Stimulated activated CD8-positive, alpha-beta memory T cell treated with anti-CD3 and anti-CD28 coated beads, Interleukin-7, amount 100 ng/mL, for 1 hour (primary cell): Measurements from ENCODE around the gene NME9.

ENCODE experiments used
- DNase-seq, 2 donors: peaks; one replicate each; pipeline ENCODE4 v3.0.0-alpha.2; 2020; ENCODE audit warnings: low read depth in 2 of 2

NME9 gene

DNA sequence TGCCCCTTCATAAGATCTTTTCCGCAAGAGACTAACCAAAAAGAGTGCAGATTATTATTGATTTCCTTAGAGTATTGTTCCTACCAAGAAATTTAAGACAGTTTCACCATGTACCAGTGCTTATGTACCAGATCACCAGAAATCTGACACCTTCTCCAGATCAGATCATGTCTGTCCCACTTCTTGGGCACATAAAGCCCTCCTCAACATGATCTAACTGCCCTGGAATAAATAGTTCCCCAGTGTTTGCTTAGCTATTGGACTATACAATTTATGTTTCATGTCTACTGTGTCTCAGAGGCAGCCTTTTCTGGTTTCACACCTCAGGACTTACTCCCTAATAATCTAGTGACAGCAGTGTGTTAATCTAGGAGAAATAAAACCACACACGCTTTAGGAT, 46.8 kb downstream of the NME9 start:
- DNase-seq = no peak

DNA sequence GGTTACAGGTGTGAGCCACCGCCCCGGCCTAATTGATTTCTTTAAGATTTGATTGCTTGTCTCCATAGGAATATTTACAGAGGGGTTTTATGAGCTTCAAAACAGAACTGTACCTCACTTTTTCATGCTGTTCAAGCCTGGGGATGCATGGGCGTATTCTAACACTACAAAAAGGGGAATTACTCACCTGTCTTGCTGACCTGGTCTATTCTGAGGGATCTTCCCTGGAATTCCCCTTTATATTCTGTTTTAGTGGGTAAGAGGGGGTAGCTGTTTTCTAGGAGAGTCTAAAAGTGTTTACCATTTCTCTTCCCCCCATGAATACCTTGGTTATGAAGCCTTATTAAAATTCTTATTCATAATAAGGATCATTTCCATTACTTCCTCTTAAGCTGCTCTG, 48.1 kb downstream of the NME9 start:
- no peak for DNase-seq

DNA sequence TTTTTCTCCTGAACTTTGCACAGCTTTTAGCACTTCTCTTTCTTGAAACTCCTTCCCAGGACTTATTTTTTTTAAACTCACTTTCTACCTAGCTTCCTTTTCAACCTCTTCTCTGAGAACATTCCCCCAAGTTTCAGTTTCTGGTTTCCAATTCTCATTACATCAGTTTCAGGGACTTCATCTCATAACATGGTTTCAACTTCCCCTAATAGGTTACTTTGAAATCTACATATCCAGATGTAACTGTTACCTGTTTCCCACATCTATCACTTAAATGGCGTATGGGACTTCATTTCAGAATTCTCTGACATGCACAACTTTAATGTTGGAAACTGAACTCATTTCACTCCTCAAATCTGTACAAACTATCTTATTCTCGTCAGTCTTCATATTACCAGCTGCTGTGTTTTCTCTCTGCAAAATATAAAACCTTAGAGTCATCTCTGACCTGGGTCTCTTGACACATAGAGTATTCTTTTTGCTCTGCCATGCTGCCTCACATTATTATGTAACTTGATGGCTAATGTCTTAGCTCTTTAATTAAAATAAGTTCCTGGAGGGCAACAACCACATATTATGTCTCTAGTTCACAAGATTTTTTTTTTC, 58.4 kb downstream of the NME9 start:
- DNase-seq = no peak

DNA sequence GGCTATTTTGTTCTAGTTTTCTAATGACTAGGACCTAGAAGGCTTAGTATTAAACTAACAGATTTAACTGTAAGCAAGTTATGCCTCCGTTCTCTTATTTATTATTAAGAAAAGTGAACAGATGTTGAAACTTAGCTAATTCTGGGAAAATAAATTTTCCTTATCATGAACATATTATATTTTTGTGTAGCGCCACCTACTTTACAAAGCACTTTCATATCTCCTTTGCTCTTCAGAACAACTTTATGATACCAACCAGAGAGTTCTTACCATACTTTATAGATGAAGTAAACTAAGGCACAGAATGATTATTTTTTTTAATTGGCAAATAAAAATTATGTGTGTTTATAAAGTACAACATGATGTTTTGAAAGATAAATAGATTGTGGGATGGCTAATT, 59.4 kb downstream of the NME9 start:
- no peak for DNase-seq

DNA sequence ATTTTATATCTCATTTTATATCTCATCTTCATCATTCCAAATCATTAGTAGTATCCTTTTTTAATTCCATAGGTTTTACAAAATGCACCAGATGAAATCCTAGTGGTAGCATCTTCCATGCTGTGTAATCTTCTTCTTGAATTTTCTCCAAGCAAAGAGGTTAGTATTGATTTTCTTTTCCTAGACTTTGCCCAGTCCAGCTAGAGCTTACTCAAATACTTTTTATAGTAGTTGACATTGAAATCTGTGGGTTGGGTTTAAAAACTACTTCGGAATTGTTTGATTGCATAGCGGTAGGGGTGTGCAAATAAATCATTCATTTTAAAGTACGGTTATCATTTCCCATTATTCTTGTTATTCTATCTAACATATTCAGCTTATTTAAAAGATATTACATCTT, 62.6 kb downstream of the NME9 start:
- DNase-seq = no peak

DNA sequence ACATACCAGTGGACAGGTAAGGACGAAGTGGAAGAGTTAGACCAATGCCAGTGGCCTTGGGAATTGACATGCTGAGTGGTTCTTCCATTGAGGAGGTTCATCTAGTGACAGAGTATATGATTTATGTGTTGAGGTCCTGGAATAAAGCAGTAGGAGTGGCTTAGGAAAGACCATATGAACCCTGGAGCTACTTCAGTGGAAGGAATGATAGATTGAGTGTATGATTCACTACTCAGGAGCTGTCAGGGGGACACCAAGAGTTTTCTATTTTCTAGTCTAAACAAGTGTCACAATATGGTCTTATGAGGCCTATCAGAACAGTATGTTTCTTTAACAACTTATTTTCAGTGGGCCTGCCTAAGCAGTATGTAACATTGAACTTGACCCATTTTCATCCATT, 63.9 kb downstream of the NME9 start:
- DNase-seq = no peak

DNA sequence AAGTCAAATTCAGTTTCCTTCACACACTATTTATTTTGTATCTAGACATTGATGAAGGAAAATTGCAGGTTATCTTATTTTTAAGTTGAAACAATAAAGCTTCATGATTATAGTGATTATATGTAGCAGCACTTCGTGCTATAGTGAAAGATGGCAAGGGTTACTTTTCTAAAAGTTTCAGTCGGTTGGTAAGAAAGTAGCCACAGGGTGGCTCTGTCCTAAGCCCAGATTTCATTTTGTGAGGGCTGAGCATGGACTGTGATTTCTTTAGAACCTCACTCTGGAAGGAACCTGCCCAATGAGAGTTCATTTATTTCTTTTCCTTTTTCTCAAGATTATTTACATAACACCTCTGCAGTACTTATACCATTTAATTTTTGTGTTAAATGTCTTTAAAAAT, 66.5 kb downstream of the NME9 start:
- no peak for DNase-seq

DNA sequence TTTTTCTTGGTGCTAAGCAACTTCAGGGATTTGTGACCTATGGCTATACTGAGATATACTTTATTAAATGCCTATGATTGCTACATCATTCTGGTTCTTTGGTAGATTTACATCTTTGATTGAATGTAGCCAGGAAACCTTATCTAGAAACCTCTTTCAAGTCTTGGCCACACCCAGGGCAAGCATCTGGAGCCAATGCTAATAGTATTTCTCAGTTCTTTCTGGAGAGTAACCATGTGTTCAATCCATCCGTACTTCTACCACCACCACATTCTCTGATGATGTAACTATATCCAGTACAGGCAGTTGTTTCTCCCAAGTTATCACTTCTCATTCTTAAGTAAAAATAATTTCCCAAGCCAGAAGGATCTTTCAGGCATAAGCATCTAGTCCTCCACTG, 69.0 kb downstream of the NME9 start:
- DNase-seq = no peak

DNA sequence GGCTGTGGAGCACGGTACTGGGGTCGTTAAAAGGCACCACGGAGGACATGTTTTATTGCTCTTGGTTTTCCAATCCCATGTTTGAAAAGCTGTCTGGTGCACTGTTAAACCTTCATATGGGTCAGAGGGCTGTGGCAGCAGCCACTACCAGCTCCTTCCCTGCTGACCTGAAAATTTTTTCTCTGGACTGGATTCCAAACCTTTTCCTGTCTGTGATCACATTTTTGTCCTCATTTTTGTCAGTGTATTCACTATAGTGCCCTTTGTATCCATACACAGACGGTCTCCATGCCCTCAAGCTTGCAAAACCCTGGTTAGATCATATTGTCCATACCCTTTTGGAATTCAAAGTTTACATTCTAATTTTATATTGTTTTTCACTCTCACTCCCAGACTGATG, 70.5 kb downstream of the NME9 start:
- no peak for DNase-seq

DNA sequence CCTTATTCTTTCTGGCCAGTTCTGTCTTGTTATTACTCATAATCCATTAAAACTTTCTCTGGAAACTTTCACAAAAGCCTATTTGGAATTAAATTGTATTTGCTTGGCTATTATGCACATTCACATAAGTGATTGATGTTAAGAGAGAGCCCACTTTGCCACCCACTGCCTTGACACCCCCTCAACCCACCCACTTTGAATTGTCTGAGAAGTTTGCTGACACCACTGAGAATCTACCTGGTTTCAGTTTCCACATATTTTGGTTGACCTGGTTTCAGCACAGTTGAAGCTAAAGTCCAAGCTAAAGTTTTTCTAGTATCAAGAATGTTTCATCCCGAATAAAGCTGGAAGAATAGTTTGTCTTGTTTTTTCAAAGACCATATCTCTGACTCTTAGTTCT, 71.7 kb downstream of the NME9 start:
- no peak for DNase-seq

DNA sequence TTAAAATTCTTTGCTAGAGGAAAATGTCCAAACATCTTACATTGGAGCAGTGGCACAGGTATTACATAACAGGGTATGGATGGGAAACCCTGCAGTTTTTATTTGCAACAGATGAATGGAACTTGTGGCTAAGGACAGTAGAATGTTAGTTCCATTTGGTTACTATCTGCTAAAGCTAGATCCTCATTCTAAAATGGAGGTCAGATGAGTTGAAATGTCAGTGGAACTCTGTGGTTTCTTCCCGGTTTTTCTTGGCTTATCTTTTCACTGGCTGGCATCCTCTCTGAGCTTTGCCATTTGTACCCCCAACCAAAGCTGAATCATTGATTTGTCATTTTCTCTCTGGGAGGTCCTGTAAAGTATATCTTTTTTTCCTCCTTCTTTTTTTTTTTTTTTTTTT, 73.6 kb downstream of the NME9 start:
- no peak for DNase-seq

DNA sequence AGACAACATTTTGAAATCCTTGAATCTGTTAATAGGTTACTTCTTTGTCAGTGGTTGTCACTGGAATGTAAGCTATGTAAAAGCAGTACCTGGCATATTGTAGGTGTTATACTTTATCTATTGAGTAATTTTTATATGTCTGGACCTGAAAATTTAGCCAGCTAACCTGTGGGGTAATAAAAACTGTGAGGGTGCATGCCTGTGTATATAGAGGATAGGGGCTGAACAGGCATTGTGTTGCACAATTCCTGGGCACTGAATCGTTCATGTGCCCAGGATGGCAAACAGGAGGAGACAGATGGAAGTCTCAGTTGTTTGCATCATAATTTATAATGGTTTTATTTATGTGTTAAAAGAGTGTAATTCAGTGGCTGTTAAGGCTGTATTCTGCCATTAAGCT, 75.4 kb downstream of the NME9 start:
- DNase-seq = no peak

DNA sequence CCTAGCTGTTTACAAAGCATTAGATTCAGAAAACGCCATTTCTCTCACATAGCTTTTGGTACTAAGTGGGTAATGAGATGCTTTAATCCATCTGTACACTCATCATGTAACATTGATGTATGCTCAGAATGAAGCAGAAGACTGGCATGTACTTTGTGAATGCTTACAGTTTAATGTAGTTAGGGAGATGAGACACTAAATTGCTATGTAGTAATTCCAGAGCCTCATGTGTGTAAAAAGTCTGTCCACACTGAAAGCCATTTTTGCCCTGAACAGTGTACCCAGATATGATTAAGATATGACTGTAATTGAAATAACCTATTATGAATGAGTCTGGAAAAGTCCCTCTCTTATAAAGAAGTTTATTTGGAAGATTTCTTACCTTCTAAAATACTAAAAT, 76.0 kb downstream of the NME9 start:
- DNase-seq = no peak
